Effector memory CD4-positive, alpha-beta T cell (primary cell): ENCODE measurements around the gene TM7SF3.
A peak's percentile ranks its signal among the peaks of the same experiment; 100 is the strongest.
"Not testable (repeated sequence)": the region's sequence is repeated elsewhere in the genome, so short reads cannot be mapped to it uniquely, and the experiment has no call there.

Source experiments
- DNase-seq, 3 donors: peaks; one replicate each; pipeline ENCODE4 v3.0.0-alpha.2; 2020
- H3K27ac ChIP-seq: 2 replicates; pipeline ENCODE4 v1.7.0; 2013; ENCODE audit warnings: mild to moderate bottlenecking, low read length, moderate library complexity; ENCODE audit not compliant: insufficient read depth, poor library complexity, severe bottlenecking
- H3K27me3 ChIP-seq: replicated peaks from 2 replicates; pipeline ENCODE4 v1.7.0; 2013; ENCODE audit warnings: mild to moderate bottlenecking, low read length; ENCODE audit not compliant: insufficient read depth, control insufficient read depth, poor library complexity, severe bottlenecking
- H3K36me3 ChIP-seq: 2 replicates; pipeline ENCODE4 v1.7.0; 2013; ENCODE audit warnings: mild to moderate bottlenecking, low read length, moderate library complexity; ENCODE audit not compliant: control insufficient read depth, insufficient read depth
- H3K4me1 ChIP-seq: 2 replicates; pipeline ENCODE4 v1.7.0; 2013; ENCODE audit warnings: low read length, mild to moderate bottlenecking; ENCODE audit not compliant: control insufficient read depth, insufficient read depth, poor library complexity, severe bottlenecking
- H3K4me3 ChIP-seq: 2 replicates; pipeline ENCODE4 v1.7.0; 2013; ENCODE audit warnings: low read length, low read depth, mild to moderate bottlenecking; ENCODE audit not compliant: insufficient read depth, poor library complexity, severe bottlenecking
- H3K9me3 ChIP-seq: 2 replicates; pipeline ENCODE4 v1.7.0; 2013; ENCODE audit warnings: mild to moderate bottlenecking, low read length, moderate library complexity; ENCODE audit not compliant: control insufficient read depth

Gene TM7SF3

DNA sequence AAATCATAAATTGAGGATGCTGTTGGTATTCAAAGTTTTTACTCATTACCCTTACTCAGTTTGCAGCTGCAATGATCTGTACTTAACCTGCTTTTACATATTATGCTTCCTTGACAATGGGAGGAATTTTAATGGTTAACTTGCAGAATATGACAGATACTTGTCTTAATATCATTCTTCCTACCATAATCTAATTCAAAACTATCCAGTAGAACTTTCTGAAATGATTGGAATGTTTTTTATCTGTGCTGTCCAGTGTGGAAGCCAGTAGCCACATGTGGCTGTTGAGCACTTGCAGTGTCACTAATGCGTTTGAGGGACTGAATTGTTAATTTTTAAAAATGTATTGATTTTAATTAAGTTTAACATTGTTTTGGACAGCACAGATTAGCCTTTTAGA lies 52.4 kb downstream of the TM7SF3 start:
- Histone ChIP-seq H3K4me3 (no peak overlapping the region), H3K4me1 (no peaks in the 10 kb centered on the region), H3K27me3 (no peaks in the 10 kb centered on the region), H3K9me3 (no peaks in the 10 kb centered on the region), H3K36me3 (peaks cover 64% of the 10 kb centered on the region), H3K27ac (no peak overlapping the region)
- DNase-seq, result no peak

DNA sequence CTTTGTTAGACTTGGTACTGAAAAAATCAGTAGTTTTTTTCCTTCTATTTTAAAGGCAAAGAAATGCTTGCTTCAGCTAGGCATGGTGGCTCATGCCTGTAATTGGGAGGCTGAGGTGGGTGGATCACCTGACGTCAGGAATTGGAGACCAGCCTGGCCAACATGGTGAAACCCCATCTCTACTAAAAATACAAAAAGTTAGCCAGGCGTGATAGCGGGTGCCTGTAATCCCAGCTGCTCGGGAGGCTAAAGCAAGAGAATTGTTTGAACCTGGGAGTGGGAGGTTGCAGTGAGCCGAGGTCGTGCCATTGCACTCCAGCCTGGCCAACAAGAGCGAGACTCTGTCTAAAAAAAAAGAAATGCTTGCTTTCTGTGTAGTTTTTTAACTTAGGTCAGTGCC lies 52.8 kb downstream of the TM7SF3 start:
- H3K4me3 ChIP-seq, H3K27me3 ChIP-seq, H3K4me1 ChIP-seq, H3K27ac ChIP-seq, DNase-seq, H3K9me3 ChIP-seq: not testable (repeated sequence)
- peaks cover 64% of the 10 kb centered on the region for H3K36me3 ChIP-seq

DNA sequence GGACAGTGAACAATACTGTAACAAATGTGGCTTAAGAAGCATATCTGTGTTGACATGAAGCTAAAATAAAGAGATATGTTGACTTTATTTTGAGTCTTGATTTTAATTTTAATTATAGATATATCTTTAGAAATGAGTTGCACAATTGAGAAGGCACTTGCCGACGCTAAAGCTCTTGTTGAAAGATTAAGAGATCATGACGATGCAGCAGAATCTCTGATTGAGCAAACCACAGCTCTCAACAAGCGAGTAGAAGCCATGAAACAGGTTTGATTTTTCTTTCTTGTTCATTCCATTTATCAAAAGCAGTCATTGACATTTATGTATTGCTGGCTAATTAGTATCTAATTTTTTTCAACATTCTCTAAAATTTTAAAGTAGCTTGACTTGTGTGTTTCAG lies 60.2 kb downstream of the TM7SF3 start:
- no peak for DNase-seq
- Histone ChIP-seq H3K4me1 (peaks cover 7% of the 10 kb centered on the region), H3K27me3 (no peaks in the 10 kb centered on the region), H3K9me3 (no peaks in the 10 kb centered on the region), H3K4me3 (no peak overlapping the region), H3K36me3 (peaks cover 29% of the 10 kb centered on the region), H3K27ac (no peak overlapping the region)

DNA sequence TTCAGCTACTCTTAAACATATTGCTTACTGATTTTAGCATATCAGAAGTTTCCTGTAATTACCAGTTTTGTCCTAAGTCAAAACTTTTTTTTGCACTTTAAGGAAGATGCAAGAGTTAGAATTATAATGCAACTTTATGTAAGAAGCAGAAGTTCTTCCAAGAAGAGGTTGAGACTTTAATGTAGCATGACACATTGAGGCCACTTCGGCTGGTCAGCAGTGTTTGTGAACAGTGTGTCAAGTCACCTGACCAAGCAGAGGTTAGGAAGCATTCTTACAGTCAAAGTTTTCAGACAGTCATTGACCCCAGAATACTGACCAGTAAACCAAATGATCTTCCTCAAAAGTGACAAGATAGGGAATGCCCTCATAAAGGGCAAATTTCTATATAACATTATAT lies 60.7 kb downstream of the TM7SF3 start:
- no peak for DNase-seq
- no peaks in the 10 kb centered on the region for H3K27me3 ChIP-seq
- no peak overlapping the region for H3K4me3 ChIP-seq
- H3K4me1 ChIP-seq, result peaks cover 7% of the 10 kb centered on the region
- H3K36me3 ChIP-seq, result peaks cover 29% of the 10 kb centered on the region
- no peaks in the 10 kb centered on the region for H3K9me3 ChIP-seq
- no peak overlapping the region for H3K27ac ChIP-seq

DNA sequence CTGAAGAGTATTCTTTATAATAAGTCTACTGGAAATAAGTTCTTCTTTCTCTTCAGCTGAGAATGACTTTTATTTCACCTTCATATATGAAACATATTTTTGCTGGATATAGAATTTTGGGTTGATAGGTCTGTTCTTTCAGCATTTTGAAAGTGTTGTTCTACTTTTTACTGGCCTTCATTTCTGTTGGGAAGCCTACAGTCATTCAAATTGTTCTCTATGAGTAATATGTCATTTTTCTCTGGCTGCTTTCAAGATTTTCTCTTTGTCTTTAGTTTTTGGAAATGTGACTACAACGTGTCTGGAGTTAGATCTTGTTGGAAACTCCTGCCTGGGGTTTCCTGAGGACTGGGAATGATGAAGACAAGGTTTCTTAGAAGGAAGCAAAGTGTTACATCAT lies 65.9 kb downstream of the TM7SF3 start:
- Histone ChIP-seq H3K36me3 (peaks cover 7% of the 10 kb centered on the region), H3K4me3 (no peak overlapping the region), H3K27ac (no peak overlapping the region), H3K27me3 (no peaks in the 10 kb centered on the region), H3K4me1 (peaks cover 7% of the 10 kb centered on the region), H3K9me3 (no peaks in the 10 kb centered on the region)
- DNase-seq, result no peak

DNA sequence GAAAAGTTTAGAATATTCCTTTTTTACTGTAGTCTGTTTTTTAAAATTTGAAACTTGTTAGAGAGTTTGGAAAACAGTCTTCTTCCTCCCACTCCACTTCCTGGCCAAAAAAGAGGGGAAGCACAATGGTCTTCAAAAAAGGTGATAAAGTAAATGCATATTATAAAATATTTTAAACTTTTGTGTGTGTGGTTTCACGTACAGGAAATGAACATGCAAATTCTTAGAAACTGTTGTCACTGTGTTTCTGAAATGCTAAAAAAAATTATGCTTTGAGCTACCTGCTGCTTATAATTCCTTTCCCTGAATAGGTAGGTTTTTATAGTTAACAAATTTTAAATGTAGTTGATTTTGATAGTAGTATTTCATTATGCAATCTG lies 73.0 kb downstream of the TM7SF3 start:
- DNase-seq, result no peak
- H3K4me3 ChIP-seq, result peak overlapping the region; percentile 20
- peak overlapping the region; percentile 94 for H3K27ac ChIP-seq

DNA sequence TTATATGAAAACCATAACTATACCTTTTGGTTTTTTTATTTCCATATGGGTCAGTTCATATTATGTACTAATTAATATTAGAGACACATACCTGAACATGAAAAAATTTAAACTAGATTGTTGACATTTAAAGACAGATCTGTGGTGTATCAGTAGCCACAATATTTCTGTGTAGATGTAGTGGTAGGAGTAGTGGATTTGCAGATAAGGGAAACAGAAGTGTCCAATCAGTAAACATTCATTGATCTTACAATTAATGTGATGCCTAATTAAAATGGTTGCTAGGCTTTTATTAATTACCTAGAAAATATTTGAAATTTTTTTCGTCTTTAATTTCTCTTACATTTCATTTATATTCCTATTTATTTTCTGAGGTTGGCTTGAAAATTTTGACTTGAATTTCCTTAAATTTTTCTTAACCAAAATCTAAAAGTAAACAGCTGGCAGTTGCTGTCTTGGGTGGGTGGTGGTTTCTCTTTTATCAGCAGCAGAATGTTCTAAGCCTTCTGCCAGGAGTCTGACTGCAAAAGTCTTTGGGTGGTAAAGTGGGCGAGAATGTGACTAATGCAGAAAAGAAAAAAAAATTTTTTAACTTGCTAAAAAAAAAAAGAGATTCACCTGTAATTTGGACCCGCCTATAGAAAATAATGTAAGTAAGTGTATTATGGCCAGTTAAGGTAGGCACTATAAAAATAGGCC lies 73.5 kb downstream of the TM7SF3 start:
- DNase-seq, result no peak
- Histone ChIP-seq H3K36me3 (no peaks in the 10 kb centered on the region), H3K4me1 (peaks cover 18% of the 10 kb centered on the region), H3K27ac (peak overlapping the region; percentile 94), H3K4me3 (peak overlapping the region; percentile 86), H3K9me3 (no peaks in the 10 kb centered on the region), H3K27me3 (no peaks in the 10 kb centered on the region)

More for the DNA sequence above, 73.0 kb downstream of the TM7SF3 start:
- Histone ChIP-seq H3K36me3 (no peaks in the 10 kb centered on the region), H3K4me1 (peaks cover 19% of the 10 kb centered on the region), H3K9me3 (no peaks in the 10 kb centered on the region), H3K27me3 (no peaks in the 10 kb centered on the region)

DNA sequence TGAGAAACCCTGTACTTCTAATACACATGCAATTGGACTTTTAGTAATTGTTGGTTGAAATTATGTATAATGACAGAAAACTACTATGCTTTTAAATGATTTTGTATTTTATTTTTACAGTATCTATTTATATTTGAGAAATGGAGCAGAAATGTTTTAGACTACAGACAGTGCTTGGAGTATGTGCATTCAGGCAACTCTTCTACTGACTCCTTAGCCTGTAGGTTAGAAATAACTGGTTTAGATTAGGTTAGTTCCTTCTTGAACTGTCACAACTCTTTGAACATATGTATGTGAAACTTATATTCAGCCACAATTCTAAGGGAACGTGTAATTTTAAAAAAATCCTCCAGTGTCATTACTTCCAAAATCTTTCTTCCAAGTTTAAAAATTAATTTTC lies 74.2 kb downstream of the TM7SF3 start:
- no peaks in the 10 kb centered on the region for H3K9me3 ChIP-seq
- peak overlapping the region; percentile 94 for H3K27ac ChIP-seq
- H3K36me3 ChIP-seq, result no peaks in the 10 kb centered on the region
- no peak for DNase-seq
- H3K4me3 ChIP-seq, result peak overlapping the region; percentile 86
- H3K4me1 ChIP-seq, result peaks cover 25% of the 10 kb centered on the region
- no peaks in the 10 kb centered on the region for H3K27me3 ChIP-seq

DNA sequence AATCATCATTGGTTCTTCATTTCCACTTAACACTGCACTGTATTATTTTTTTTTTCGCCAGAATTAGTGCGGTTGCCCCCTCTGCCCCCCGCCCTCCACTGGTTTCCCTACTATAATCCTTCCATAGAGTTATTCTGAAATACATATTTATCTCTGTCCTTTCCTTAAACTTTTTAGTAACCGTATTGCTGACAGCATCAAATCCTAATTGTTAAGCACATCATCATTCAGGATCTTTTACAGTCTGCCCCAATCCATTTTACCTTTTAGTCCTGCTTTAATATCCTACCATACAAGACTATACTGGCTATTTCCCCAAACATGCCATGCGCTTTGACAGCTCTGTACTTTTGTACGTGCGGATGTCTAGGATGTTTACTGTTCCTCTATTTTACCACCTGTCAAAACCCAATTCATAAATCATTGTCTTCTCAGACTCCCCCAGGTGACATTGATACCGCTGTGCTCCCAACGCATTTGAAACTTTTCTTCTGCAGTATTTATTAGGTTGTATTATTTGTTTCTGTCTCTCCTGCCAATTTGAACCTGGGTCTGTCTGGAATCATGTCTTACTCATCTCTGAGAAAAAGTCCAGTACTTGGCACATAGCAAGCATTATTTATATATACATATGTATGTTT lies 74.9 kb downstream of the TM7SF3 start:
- Histone ChIP-seq H3K27me3 (no peaks in the 10 kb centered on the region), H3K36me3 (no peaks in the 10 kb centered on the region), H3K4me1 (peaks cover 27% of the 10 kb centered on the region), H3K4me3 (peak overlapping the region; percentile 86), H3K9me3 (no peaks in the 10 kb centered on the region), H3K27ac (peak overlapping the region; percentile 94)
- no peak for DNase-seq

DNA sequence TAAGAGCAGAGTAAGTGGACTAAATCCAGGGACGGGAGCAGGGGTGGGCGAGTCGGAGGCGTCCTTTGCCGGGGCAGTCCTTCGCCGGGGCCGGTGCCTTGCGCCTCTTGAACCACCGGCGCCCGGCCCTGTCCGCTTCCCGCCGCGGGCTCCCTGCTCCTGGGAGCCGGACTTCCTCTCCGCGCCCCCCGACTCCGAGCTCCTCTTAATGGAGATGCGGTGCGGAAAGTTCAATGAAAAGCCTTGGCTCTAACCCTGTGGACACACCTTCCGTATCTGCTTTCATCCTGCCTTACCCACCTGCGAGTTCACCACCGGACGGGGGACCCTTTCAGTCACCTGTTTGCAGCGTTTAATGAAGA lies 75.5 kb downstream of the TM7SF3 start:
- Histone ChIP-seq H3K4me3 (peak overlapping the region; percentile 86), H3K27ac (peak overlapping the region; percentile 94), H3K4me1 (peaks cover 27% of the 10 kb centered on the region), H3K9me3 (no peaks in the 10 kb centered on the region), H3K36me3 (no peaks in the 10 kb centered on the region), H3K27me3 (no peaks in the 10 kb centered on the region)
- no peak for DNase-seq
